DOHH2 (cell line): Measurements from ENCODE around the gene LIMS2.

Experiments
- EZH2phosphoT487 ChIP-seq: fragments of 200-600 bp; sonication (generic); IDR thresholded peaks from 2 replicates; pipeline ENCODE4 v1.6.1; 2017; ENCODE audit warnings: borderline replicate concordance, mild to moderate bottlenecking, antibody characterized with exemption, low read length, moderate library complexity, mixed read lengths
- TF ChIP-seq, protein P1 (sequence below): fragments of 200-600 bp; sonication (generic); IDR thresholded peaks from one replicate; pipeline ENCODE4 v1.5.1; 2014; ENCODE audit warnings: antibody characterized with exemption, mild to moderate bottlenecking, low read depth, low read length; ENCODE audit not compliant: poor library complexity, severe bottlenecking

DNA sequence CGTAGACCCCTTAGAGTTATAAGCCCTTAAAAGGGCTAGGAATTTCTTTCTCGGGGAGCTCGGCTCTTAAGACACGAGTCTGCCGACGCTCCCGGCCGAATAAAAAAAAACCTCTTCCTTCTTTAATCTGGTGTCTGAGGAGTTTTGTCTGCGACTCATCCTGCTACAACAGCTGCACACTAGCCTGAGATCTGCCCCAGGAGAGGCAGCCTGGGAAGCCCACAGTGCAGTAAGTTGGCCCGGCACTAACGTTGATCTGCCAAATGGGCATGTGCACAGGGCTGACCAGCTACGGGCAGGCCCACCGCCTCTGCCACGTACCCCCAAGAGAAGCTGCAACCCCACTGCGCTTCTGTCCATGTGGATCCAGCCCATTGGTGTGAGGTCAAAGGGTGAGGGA, 8.4 kb upstream of the LIMS2 start:
- TF ChIP-seq, protein P1, sequence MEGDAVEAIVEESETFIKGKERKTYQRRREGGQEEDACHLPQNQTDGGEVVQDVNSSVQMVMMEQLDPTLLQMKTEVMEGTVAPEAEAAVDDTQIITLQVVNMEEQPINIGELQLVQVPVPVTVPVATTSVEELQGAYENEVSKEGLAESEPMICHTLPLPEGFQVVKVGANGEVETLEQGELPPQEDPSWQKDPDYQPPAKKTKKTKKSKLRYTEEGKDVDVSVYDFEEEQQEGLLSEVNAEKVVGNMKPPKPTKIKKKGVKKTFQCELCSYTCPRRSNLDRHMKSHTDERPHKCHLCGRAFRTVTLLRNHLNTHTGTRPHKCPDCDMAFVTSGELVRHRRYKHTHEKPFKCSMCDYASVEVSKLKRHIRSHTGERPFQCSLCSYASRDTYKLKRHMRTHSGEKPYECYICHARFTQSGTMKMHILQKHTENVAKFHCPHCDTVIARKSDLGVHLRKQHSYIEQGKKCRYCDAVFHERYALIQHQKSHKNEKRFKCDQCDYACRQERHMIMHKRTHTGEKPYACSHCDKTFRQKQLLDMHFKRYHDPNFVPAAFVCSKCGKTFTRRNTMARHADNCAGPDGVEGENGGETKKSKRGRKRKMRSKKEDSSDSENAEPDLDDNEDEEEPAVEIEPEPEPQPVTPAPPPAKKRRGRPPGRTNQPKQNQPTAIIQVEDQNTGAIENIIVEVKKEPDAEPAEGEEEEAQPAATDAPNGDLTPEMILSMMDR, result no peak
- no peak for TF ChIP-seq EZH2phosphoT487
